SK-N-SH treated with all-trans-retinoic acid at 6 μM for 48 hours (cell line): ENCODE results near the gene TMEM236.

Source experiments
- ATAC-seq: fragments of 200-7000 bp; cut with Tn5 transposase; 3 replicates; pipeline ENCODE4 v1.9.1; 2020; ENCODE audit warnings: mild to moderate bottlenecking, moderate library complexity
- BACH2 ChIP-seq: fragments of 250-450 bp; sonication (Bioruptor Pico); IDR thresholded peaks from 2 replicates; pipeline ENCODE4 v1.9.0; 2021; ENCODE audit warnings: mild to moderate bottlenecking, borderline replicate concordance
- CREB5 ChIP-seq: fragments of 250-450 bp; sonication (Bioruptor Pico); IDR thresholded peaks from 2 replicates; pipeline ENCODE4 v1.5.1; 2020; ENCODE audit warnings: low read depth, mild to moderate bottlenecking, moderate library complexity
- CSDC2 ChIP-seq: fragments of 250-450 bp; sonication (Bioruptor Pico); IDR thresholded peaks from 2 replicates; pipeline ENCODE4 v1.5.0; 2020; ENCODE audit warnings: mild to moderate bottlenecking, moderate library complexity
- CSRNP3 ChIP-seq: fragments of 250-450 bp; sonication (Bioruptor Pico); IDR thresholded peaks from 2 replicates; pipeline ENCODE4 v1.5.1; 2021; ENCODE audit warnings: mild to moderate bottlenecking, moderate library complexity
- ESRRG ChIP-seq: fragments of 250-450 bp; sonication (Bioruptor Pico); IDR thresholded peaks from 2 replicates; pipeline ENCODE4 v1.6.1; 2021; ENCODE audit warnings: mild to moderate bottlenecking
- PATZ1 ChIP-seq: fragments of 250-450 bp; sonication (Bioruptor Pico); IDR thresholded peaks from 2 replicates; pipeline ENCODE4 v1.8.0; 2020; ENCODE audit warnings: mild to moderate bottlenecking, moderate library complexity, borderline replicate concordance
- POU6F1 ChIP-seq: fragments of 250-450 bp; sonication (Bioruptor Pico); IDR thresholded peaks from 2 replicates; pipeline ENCODE4 v1.8.0; 2021; ENCODE audit warnings: low read depth, mild to moderate bottlenecking, moderate library complexity, borderline replicate concordance
- PPARA ChIP-seq: fragments of 250-450 bp; sonication (Bioruptor Pico); IDR thresholded peaks from 2 replicates; pipeline ENCODE4 v1.5.0; 2020; ENCODE audit warnings: mild to moderate bottlenecking, borderline replicate concordance
- RARB ChIP-seq: fragments of 250-450 bp; sonication (Bioruptor Pico); IDR thresholded peaks from 2 replicates; pipeline ENCODE4 v1.8.0; 2021; ENCODE audit warnings: mild to moderate bottlenecking, moderate library complexity
- SNAI2 ChIP-seq: fragments of 250-450 bp; sonication (Bioruptor Pico); IDR thresholded peaks from 2 replicates; pipeline ENCODE4 v1.5.0; 2020; ENCODE audit warnings: mild to moderate bottlenecking, moderate library complexity
- TCF4 ChIP-seq: fragments of 250-450 bp; sonication (Bioruptor Pico); IDR thresholded peaks from 2 replicates; pipeline ENCODE4 v1.8.0; 2021; ENCODE audit warnings: mild to moderate bottlenecking, moderate library complexity, borderline replicate concordance
- ZC3H10 ChIP-seq: fragments of 250-450 bp; sonication (Bioruptor Pico); IDR thresholded peaks from 2 replicates; pipeline ENCODE4 v1.5.1; 2021; ENCODE audit warnings: mild to moderate bottlenecking, moderate library complexity
- ZNF565 ChIP-seq: fragments of 450-650 bp; formaldehyde crosslinking; conservative IDR thresholded peaks from 2 replicates; pipeline ENCODE4 v1.5.0; 2020; ENCODE audit warnings: low read depth, mild to moderate bottlenecking, moderate library complexity
- ZNF70 ChIP-seq: fragments of 450-650 bp; formaldehyde crosslinking; IDR thresholded peaks from 2 replicates; pipeline ENCODE4 v1.5.0; 2020; ENCODE audit warnings: mild to moderate bottlenecking, moderate library complexity

Gene TMEM236

GRCh38 chr10:17737027-17737965 lies 14.7 kb upstream of the TMEM236 start:
- no peak for TF ChIP-seq PPARA (CRISPR knock-in tag)
- TF ChIP-seq PATZ1 (CRISPR knock-in tag), result no peak
- TF ChIP-seq CSRNP3, result no peak
- no peak for TF ChIP-seq ZNF565 (CRISPR knock-in tag)
- TF ChIP-seq BACH2 (CRISPR knock-in tag), result no peak
- TF ChIP-seq SNAI2 (CRISPR knock-in tag), result no peak
- peak; percentile 74 for ATAC-seq

- TF ChIP-seq TCF4 (CRISPR knock-in tag) (no peak), CREB5 (CRISPR knock-in tag) (no peak), ZNF565 (CRISPR knock-in tag) (no peak), ZC3H10 (CRISPR knock-in tag) (no peak), PATZ1 (CRISPR knock-in tag) (no peak), CSRNP3 (no peak), ZNF70 (no peak), ESRRG (CRISPR knock-in tag) (no peak), CSDC2 (CRISPR knock-in tag) (no peak), POU6F1 (CRISPR knock-in tag) (no peak), RARB (CRISPR knock-in tag) (no peak)
Observed at GRCh38 chr10:17740668-17741067, 11.3 kb upstream of the TMEM236 start.

GRCh38 chr10:17742918-17743317 lies 9.1 kb upstream of the TMEM236 start:
- TF ChIP-seq RARB (CRISPR knock-in tag) (no peak), TCF4 (CRISPR knock-in tag) (no peak), CSRNP3 (no peak)
- peak; percentile 59 for ATAC-seq

More at GRCh38 chr10:17740668-17741067, 11.3 kb upstream of the TMEM236 start:
- no peak for ATAC-seq
